Right atrium auricular region (tissue), 2 donors: ENCODE data around the gene TLCD1. TPM values are rescaled to one million over a fixed set of nuclear protein-coding genes. Genes with fewer than 3 reads are reported as not detected.

Experiments
- DNase-seq: peaks from one replicate; pipeline ENCODE4 v3.0.0-alpha.2; 2019; ENCODE audit warnings: low spot score
- H3K27ac ChIP-seq, 2 donors: fragments of 200-600 bp; sonication (generic); 1 replicate in 1 of 2; 2 replicates in 1 of 2; pipeline ENCODE4 v1.5.1; 2016 to 2019
- H3K27me3 ChIP-seq, 2 donors: fragments of 200-600 bp; sonication (generic); one replicate each; pipeline versions ENCODE4 v1.5.1 to v1.6.0; 2017 to 2019
- H3K36me3 ChIP-seq: fragments of 200-600 bp; sonication (generic); one replicate; pipeline ENCODE4 v1.5.1; 2016
- H3K4me1 ChIP-seq, 2 donors: fragments of 200-600 bp; sonication (generic); one replicate each; pipeline versions ENCODE4 v1.5.1 to v1.6.0; 2017 to 2019
- H3K4me3 ChIP-seq, 2 donors: fragments of 200-600 bp; sonication (generic); 1 replicate in 1 of 2; 2 replicates in 1 of 2; pipeline ENCODE4 v1.5.1; 2017 to 2019; ENCODE audit warnings: mild to moderate bottlenecking in 1 of 2, moderate library complexity in 1 of 2
- H3K9me3 ChIP-seq, 2 donors: fragments of 200-600 bp; sonication (generic); one replicate each; pipeline ENCODE4 v1.5.1; 2019
- CTCF ChIP-seq, 2 donors: fragments of 200-600 bp; sonication (generic); IDR thresholded peaks; one replicate each; pipeline ENCODE4 v1.5.1; 2019; ENCODE audit warnings: antibody characterized with exemption in 2 of 2
- total RNA-seq, 2 donors: library from RNA; depleted of rRNA; stranded (reverse); fragments of >200 nt; gene quantifications; one replicate each; pipeline ENCODE4 v1.1.0, GENCODE V29; 2016

The TLCD1 gene
- total RNA-seq, 2 donors from 2014 or later: 1.7 TPM; not detected in 1

GRCh38 chr17:28763137-28763799 lies 37.2 kb upstream of the TLCD1 start:
- Histone ChIP-seq H3K36me3 (peaks cover 30% of the 10 kb centered on the region), H3K4me1 (peaks cover 0 to 23% of the 10 kb centered on the region in 2 donors), H3K27me3 (no peaks in the 10 kb centered on the region), H3K4me3 (no peak overlapping the region), H3K27ac (no peak overlapping the region), H3K9me3 (no peaks in the 10 kb centered on the region)
- no peak for TF ChIP-seq CTCF (IDR thresholded peaks at IDR 0.05)
- no peak for DNase-seq

- Histone ChIP-seq H3K9me3 (no peaks in the 10 kb centered on the region), H3K4me3 (no peak overlapping the region), H3K27me3 (no peaks in the 10 kb centered on the region), H3K4me1 (peaks cover 0 to 23% of the 10 kb centered on the region in 2 donors), H3K27ac (no peak overlapping the region), H3K36me3 (peaks cover 32% of the 10 kb centered on the region)
- no peak for DNase-seq
- TF ChIP-seq CTCF (IDR thresholded peaks at IDR 0.05): no peak
Measured at GRCh38 chr17:28760601-28761562, 34.8 kb upstream of the TLCD1 start.

- Histone ChIP-seq H3K9me3 (no peaks in the 10 kb centered on the region), H3K36me3 (peaks cover 27% of the 10 kb centered on the region), H3K4me1 (peaks cover 0 to 23% of the 10 kb centered on the region in 2 donors), H3K4me3 (no peak overlapping the region), H3K27ac (no peak overlapping the region), H3K27me3 (no peaks in the 10 kb centered on the region)
- no peak for TF ChIP-seq CTCF (IDR thresholded peaks at IDR 0.05)
- DNase-seq: no peak
Measured at GRCh38 chr17:28759256-28759865, 33.3 kb upstream of the TLCD1 start.

GRCh38 chr17:28758411-28759121 lies 32.5 kb upstream of the TLCD1 start:
- TF ChIP-seq CTCF (IDR thresholded peaks at IDR 0.05): no peak
- Histone ChIP-seq H3K4me1 (peaks cover 0 to 20% of the 10 kb centered on the region in 2 donors), H3K4me3 (no peak overlapping the region), H3K27me3 (no peaks in the 10 kb centered on the region), H3K27ac (no peak overlapping the region), H3K9me3 (no peaks in the 10 kb centered on the region), H3K36me3 (peaks cover 24% of the 10 kb centered on the region)
- no peak for DNase-seq

- Histone ChIP-seq H3K9me3 (no peaks in the 10 kb centered on the region), H3K27me3 (no peaks in the 10 kb centered on the region), H3K36me3 (peaks cover 24% of the 10 kb centered on the region), H3K4me1 (peaks cover 0 to 8% of the 10 kb centered on the region in 2 donors), H3K27ac (no peak overlapping the region), H3K4me3 (no peak overlapping the region)
- TF ChIP-seq CTCF (IDR thresholded peaks at IDR 0.05): no peak
- no peak for DNase-seq
Measured at GRCh38 chr17:28756049-28756804, 30.2 kb upstream of the TLCD1 start.
